ENCODE measurements around the gene DIPK2B.

The DIPK2B gene

DNA sequence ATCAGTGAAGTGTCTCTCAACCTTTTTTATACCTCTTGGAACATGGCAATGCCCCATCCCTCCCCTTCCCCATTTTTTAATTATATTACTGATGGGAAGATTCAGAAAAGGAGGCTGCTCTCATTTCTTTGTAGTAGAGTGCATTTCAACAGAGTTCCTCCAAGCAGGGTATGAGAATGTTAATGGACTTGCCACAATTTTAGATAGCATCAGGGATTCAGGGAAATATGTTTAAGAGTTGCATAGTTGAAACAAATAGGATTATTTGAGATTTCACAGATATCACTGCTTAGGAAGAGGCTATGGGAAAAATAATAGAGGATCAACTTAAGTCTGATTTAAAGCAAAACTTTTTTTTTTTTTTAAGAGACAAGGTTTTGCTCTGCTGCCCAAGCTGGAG lies 46.2 kb downstream of the DIPK2B start:
- no peak for DNase-seq

GRCh38 chrX:45154033-45154360 lies 46.7 kb downstream of the DIPK2B start:
- DNase-seq = no peak

Measured in fibroblast of skin of right quadriceps (primary cell).